Suppressor macrophage (primary cell): ENCODE results near the gene PRKAR2B.
"Not testable (repeated sequence)": the region's sequence is repeated elsewhere in the genome, so short reads cannot be mapped to it uniquely, and the experiment has no call there.

ENCODE experiments used
- DNase-seq, 4 experiments: peaks; one replicate each; pipeline ENCODE4 v3.0.0-alpha.2; 2020 to 2022

Gene PRKAR2B

DNA sequence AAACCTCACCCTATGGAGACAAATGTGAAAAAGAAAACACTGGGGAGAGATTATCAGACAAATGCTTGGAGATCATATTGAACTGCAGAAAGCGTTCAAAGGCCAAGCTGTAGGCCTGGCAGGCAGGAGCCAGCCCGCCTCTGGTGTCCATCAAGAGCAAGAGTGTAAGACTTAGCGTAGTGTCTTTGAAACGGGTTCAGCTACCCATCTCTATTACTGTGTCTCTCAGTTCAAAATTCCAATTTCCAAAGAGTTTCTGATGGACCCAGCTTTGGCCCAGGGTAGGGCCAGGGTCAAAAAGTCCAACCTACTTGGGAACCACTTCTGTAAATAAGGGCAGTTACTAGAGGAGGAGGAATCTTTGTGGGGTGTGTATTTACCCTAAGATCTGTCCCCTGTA lies 78.9 kb downstream of the PRKAR2B start:
- no peak for DNase-seq

- no peak for DNase-seq
Measured at GRCh38 chr7:107125475-107125874, 81.0 kb downstream of the PRKAR2B start.

DNA sequence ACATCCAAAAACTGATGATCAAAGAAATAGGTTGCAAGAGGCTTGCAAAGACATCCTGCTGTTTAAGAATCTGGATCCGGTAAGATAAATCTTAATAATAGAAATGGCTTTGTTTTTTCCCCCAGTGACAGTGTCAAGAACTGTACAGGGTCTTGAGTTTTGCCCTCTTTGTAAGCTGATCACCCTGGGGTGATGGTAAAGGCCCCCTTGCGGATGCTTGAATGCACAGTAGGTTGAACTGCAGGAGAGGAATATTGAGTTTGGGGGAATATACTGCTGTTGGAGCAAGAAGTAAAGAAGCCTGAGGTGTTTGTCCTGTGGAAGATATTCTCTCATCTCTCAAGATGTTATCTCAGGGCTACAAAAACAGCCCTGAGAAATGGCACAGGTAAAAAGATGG lies 83.7 kb downstream of the PRKAR2B start:
- no peak for DNase-seq

- DNase-seq, result no peak
Measured at GRCh38 chr7:107128748-107129147, 84.2 kb downstream of the PRKAR2B start.

GRCh38 chr7:107130487-107131220 lies 86.1 kb downstream of the PRKAR2B start:
- no peak for DNase-seq

DNA sequence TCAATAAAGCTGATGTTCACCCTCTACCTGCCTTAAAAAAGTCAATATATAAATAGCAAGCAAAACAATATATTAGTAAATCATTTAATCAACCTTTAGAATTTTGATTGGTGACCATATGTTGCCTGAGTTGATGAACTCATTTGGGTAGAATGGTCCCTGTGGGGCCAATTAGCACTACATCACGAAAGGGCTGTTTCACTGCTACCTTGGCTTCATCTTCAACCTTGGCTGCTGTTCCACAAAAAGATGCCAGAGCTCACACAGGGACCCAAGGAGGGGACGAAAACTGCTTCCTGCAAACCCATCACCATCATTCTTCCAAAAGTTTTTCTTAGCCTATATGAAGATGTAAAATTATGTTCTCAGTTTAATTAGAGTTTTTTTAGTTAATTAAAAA lies 88.9 kb downstream of the PRKAR2B start:
- DNase-seq, result no peak

- DNase-seq, result no peak
Measured at GRCh38 chr7:107138696-107139420, 94.4 kb downstream of the PRKAR2B start.

- not testable (repeated sequence) for DNase-seq
Measured at GRCh38 chr7:107143875-107144274, 99.4 kb downstream of the PRKAR2B start.

- no peak for DNase-seq
Measured at GRCh38 chr7:107145067-107145838, 100.7 kb downstream of the PRKAR2B start.

- peak; percentile 41 to 70 (median 60) for DNase-seq
Measured at GRCh38 chr7:107147464-107148393, 103.2 kb downstream of the PRKAR2B start.

DNA sequence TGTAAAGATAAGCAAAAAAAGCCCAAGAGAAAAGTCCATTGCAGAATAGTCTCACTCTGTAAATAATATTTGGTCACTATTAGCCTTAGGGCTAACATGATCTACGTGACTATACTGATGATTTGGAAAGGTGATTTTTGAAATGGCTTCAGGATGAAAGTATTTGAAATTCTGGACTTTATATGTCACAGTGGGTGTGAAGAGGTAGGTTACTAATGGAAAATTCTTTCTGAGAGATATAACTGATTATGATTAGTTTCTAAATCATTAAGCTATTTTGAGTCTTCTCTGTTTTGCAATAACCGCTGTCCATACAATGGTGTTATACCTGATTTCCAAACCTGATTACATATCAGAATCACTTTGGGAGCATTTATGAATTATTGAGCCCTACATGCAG lies 104.2 kb downstream of the PRKAR2B start:
- DNase-seq, result no peak

- no peak for DNase-seq
Measured at GRCh38 chr7:107149863-107150262, 105.4 kb downstream of the PRKAR2B start.

GRCh38 chr7:107150375-107151073 lies 106.0 kb downstream of the PRKAR2B start:
- peak; percentile 85 to 93 (median 90) for DNase-seq

DNA sequence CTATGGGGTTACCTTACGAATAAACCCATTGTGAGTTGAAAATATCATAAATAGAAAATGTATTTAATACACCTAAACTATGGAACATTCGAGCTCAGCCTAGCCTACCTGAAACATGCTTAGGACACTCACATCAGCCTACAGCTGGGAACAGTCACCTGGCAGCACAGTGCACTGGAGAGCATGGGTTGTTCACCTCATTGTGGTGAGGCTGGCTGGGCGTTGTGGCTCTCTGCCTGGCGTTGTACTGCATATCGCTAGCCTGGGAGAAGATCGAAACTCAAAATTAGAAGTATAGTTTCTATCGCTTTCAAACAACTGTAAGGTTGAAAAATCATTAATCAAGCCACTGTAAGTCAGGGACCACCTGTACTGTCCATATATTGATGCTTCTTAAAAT lies 107.0 kb downstream of the PRKAR2B start:
- no peak for DNase-seq

DNA sequence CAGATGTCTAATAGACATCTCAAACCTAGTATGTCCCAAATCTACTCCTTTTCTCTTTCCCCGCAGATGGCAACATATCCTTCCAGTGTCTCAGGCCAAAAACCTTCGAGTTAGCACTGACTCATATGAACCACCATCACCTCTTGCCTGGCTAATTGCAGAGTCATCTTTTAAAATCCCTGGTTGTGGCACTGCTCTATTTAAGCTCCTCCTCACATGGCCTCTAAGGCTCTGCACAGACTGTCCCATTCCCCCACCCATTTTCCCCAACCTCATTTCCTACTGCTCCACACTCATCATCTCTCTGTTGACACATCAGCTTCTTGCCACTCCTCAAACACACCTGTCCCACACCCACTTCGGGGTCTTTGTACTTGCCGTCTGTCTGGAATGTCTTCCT lies 107.5 kb downstream of the PRKAR2B start:
- DNase-seq, result no peak

DNA sequence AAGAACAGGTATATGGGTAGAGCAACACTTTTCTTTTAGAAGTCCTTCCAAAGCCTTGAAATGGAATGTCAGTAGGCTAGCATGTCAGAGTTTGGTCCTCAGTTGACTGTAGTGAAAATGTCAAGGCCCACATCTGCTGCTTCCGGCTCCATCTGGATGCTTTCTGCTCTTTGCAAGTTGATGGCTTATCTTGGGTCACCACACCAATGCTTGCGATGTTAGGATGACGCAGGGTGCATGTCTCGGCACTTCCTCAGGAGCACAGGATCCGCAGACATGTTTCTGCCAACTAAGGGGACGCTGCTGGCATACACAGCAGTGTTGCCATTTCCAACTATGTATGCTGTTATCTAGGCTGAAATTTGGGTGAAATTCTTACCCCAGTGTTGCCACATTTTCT lies 110.3 kb downstream of the PRKAR2B start:
- DNase-seq, result no peak

DNA sequence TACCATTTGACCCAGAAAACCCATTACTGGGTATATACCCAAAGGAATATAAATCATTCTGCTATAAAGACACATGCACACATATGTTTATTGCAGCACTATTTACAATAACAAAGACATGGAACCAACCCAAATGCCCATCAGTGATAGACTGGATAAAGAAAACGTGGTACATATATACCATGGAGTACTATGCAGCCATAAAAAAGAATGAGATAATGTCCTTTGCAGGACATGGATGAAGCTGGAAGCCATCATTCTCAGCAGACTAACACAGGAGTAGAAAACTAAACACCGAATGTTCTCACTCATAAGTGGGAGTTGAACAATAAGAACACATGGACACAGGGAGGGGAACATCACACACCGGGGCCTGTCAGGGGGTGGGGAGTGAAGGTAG lies 111.2 kb downstream of the PRKAR2B start:
- DNase-seq, result not testable (repeated sequence)

DNA sequence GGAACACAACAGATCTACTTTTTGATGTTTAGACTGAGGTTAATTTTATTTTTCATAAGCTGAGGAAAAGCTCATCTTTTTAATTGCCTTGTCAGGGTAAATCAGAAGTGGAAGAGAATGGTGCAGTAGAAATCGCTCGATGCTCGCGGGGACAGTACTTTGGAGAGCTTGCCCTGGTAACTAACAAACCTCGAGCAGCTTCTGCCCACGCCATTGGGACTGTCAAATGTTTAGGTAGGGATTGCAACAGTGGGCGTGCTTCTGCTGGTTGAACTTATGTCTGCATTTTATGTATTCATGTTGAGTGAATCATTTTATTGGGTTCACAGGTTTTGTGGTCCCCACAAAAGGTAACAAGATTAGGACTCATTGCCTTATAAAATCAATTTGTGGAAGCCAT lies 112.6 kb downstream of the PRKAR2B start:
- DNase-seq, result no peak

DNA sequence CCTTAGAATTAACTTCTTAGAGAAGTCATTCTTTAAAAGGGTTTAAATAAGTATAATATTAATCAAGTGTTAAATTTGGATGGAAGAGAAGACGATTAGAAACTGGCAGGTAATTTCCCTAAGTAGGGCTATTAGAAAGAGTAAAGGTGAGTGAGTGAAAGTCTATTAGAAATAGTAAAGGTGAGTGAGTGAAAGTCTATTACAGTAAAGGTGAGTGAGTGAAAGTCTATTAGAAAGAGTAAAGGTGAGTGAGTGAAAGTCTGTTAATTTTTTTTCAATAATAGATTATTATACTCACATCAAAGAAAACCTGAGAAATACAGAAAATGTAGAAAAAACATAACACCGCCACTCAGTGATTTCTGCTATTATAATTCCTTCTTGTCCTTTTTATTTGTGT lies 113.5 kb downstream of the PRKAR2B start:
- DNase-seq, result no peak

- DNase-seq, result no peak
Measured at GRCh38 chr7:107160389-107160788, 115.9 kb downstream of the PRKAR2B start.

DNA sequence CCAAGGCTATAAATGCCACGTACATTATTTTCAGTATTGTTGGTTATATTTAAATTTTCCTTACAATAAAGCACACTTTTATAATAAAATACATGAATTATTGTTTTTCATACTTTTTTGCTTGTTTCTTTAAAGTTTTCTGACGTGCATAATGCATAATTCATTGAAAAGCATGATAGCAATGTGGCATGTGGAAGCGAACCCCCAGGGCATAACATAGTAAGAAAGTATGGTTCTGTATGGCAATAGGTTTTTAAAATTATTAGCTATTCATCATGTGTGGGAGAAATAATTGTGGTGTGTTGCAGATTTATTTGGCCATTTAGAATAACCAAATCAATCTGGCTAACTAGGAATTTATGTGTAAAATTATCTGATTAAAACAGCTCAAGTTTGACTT lies 116.9 kb downstream of the PRKAR2B start:
- no peak for DNase-seq

GRCh38 chr7:107162475-107162874 lies 118.0 kb downstream of the PRKAR2B start:
- no peak for DNase-seq
